Adrenal gland (tissue), 5 donors: Measurements from ENCODE around the gene NRP2.

Experiments used
- POLR2A ChIP-seq, 2 donors: fragments of 450-650 bp; IDR thresholded peaks; one replicate each; pipeline ENCODE4 v1.6.1; 2017; ENCODE audit warnings: antibody characterized with exemption in 2 of 2, mild to moderate bottlenecking in 2 of 2, moderate library complexity in 1 of 2
- TF ChIP-seq, protein P1 (sequence below), 6 experiments: fragments of 450-650 bp in 4 of 6; fragments of 200-600 bp in 2 of 6; sonication (generic) in 1 of 6; IDR thresholded peaks; 1 replicate in 5 of 6; 2 replicates in 1 of 6; pipeline versions ENCODE4 v1.5.1 to v1.8.0; 2016 to 2021; ENCODE audit warnings: antibody characterized with exemption in 6 of 6, mild to moderate bottlenecking in 2 of 6, moderate library complexity in 1 of 6
- donor health status: DM: no; HTN: no; CAD: no.

DNA sequence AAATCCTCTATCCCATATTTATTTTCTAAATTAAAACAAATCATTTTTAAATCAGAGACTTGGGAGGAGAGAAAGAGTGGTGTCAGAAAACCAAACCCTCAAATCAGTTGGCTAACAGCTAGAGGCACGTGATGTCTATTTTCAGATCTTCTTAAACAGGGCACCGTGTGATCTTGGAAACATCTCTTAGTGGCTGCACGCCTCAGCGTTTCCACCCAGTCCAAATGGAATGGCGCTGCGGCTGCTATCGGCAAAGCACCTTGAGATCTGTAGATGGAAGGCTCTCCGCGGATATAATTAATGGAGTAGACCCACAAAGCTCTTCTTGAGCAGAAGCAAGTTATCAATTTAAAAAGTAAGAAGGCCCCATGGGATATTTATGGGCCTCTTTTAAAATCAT lies 50.0 kb downstream of the NRP2 start:
- TF ChIP-seq, protein P1, sequence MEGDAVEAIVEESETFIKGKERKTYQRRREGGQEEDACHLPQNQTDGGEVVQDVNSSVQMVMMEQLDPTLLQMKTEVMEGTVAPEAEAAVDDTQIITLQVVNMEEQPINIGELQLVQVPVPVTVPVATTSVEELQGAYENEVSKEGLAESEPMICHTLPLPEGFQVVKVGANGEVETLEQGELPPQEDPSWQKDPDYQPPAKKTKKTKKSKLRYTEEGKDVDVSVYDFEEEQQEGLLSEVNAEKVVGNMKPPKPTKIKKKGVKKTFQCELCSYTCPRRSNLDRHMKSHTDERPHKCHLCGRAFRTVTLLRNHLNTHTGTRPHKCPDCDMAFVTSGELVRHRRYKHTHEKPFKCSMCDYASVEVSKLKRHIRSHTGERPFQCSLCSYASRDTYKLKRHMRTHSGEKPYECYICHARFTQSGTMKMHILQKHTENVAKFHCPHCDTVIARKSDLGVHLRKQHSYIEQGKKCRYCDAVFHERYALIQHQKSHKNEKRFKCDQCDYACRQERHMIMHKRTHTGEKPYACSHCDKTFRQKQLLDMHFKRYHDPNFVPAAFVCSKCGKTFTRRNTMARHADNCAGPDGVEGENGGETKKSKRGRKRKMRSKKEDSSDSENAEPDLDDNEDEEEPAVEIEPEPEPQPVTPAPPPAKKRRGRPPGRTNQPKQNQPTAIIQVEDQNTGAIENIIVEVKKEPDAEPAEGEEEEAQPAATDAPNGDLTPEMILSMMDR (IDR thresholded peaks at IDR 0.05) = no peak
- no peak for TF ChIP-seq POLR2A (IDR thresholded peaks at IDR 0.05)
